HCT116 (cell line): ENCODE results near the gene ADAMTSL2. TPM values are rescaled to one million over a fixed set of nuclear protein-coding genes. Genes with fewer than 3 reads are reported as not detected.

Experiments used
- ATAC-seq: fragments of 200-7000 bp; cut with Tn5 transposase; 2 replicates; pipeline ENCODE4 v1.9.1; 2020; ENCODE audit warnings: mild to moderate bottlenecking, moderate library complexity
- BruUV-seq: library from RNA; stranded (reverse); fragments of 400-500 nt; replicated peaks from 2 replicates; lab custom pipeline; 2021; lab: Mats Ljungman, UMichigan
- CTCF ChIA-PET: fragments of 300-600 bp; sonication (Branson Sonifier 250); formaldehyde crosslinking; loops from one replicate; lab custom pipeline; 2021; ENCODE audit warnings: antibody characterized with exemption; lab: Charles Lee
- POLR2A ChIA-PET: fragments of 300-600, 350-600 bp; sonication (Branson Sonifier 250); formaldehyde crosslinking; loops from one replicate; lab custom pipeline; 2021; ENCODE audit warnings: antibody characterized with exemption; lab: Charles Lee
- RAD21 ChIA-PET, 2 experiments: fragments of 300-600 bp; sonication (Branson Sonifier 250); formaldehyde crosslinking; loops; one replicate each; lab custom pipeline; 2023; ENCODE audit warnings: low total read pairs in 2 of 2; ENCODE audit not compliant: uncharacterized antibody in 2 of 2, unreplicated experiment in 2 of 2, low non-redundant PET in 1 of 2; lab: Charles Lee
- DNase-seq: peaks from one replicate; pipeline ENCODE4 v3.0.0-alpha.2; 2010; ENCODE audit warnings: low read depth, low spot score
- H2AFZ ChIP-seq: fragments of 200-600 bp; shearing (Covaris generic), sonication (generic); 2 replicates; pipeline ENCODE4 v1.6.1; 2017; ENCODE audit warnings: low read depth, mixed run types, mixed read lengths, antibody characterized with exemption, low read length; ENCODE audit not compliant: poor library complexity, severe bottlenecking
- H3K27ac ChIP-seq: 2 replicates; pipeline ENCODE4 v1.5.1; 2012; ENCODE audit warnings: low read depth, low read length
- H3K27me3 ChIP-seq: fragments of 200-600 bp; sonication (generic); 2 replicates; pipeline ENCODE4 v1.6.1; 2016; ENCODE audit warnings: mixed run types, low read length, mixed read lengths; ENCODE audit not compliant: insufficient read depth
- H3K36me3 ChIP-seq, 2 experiments: fragments of 200-500 bp in 1 of 2; fragments of 200-600 bp in 1 of 2; sonication (Bioruptor generic) in 1 of 2; sonication (generic) in 1 of 2; 2 replicates each; pipeline versions ENCODE4 v1.5.1 to v1.6.1; 2014 to 2016; ENCODE audit warnings: low read length in 2 of 2, inconsistent platforms in 1 of 2, mixed read lengths in 1 of 2, mixed run types in 1 of 2; ENCODE audit not compliant: insufficient read depth in 2 of 2, control insufficient read depth in 1 of 2
- H3K4me1 ChIP-seq, 2 experiments: fragments of 200-600 bp in 1 of 2; sonication (generic) in 1 of 2; 2 replicates each; pipeline versions ENCODE4 v1.5.1 to v1.6.1; 2012 to 2017; ENCODE audit warnings: low read length in 2 of 2, inconsistent platforms in 1 of 2, mild to moderate bottlenecking in 1 of 2, mixed read lengths in 1 of 2, mixed run types in 1 of 2, moderate library complexity in 1 of 2; ENCODE audit not compliant: insufficient read depth in 2 of 2, control insufficient read depth in 1 of 2
- H3K4me2 ChIP-seq: fragments of 200-600 bp; sonication (generic); 2 replicates; pipeline ENCODE4 v1.6.1; 2017; ENCODE audit warnings: mixed run types, low read length, mixed read lengths
- H3K4me3 ChIP-seq, 2 experiments: fragments of 200-600 bp in 1 of 2; sonication (generic) in 1 of 2; replicated peaks in 1 of 2; 2 replicates each; pipeline ENCODE4 v1.5.1; 2011 to 2016; ENCODE audit warnings: low read length in 2 of 2, control low read depth in 1 of 2, low read depth in 1 of 2, mild to moderate bottlenecking in 1 of 2, mixed read lengths in 1 of 2, mixed run types in 1 of 2
- H3K79me2 ChIP-seq: fragments of 200-600 bp; sonication (generic); 2 replicates; pipeline ENCODE4 v1.6.1; 2017; ENCODE audit warnings: mild to moderate bottlenecking, mixed run types, low read length, moderate library complexity, mixed read lengths; ENCODE audit not compliant: insufficient read depth
- H3K9ac ChIP-seq: fragments of 200-600 bp; sonication (generic); 2 replicates; pipeline ENCODE4 v1.6.1; 2016; ENCODE audit warnings: low read length, mixed read lengths
- H3K9me2 ChIP-seq: fragments of 200-600 bp; sonication (generic), shearing (Covaris generic); 2 replicates; pipeline ENCODE4 v1.6.1; 2017; ENCODE audit warnings: mixed run types, mild to moderate bottlenecking, moderate library complexity; ENCODE audit not compliant: insufficient read depth
- H3K9me3 ChIP-seq, 2 experiments: fragments of 200-500 bp in 1 of 2; fragments of 200-600 bp in 1 of 2; sonication (Bioruptor generic) in 1 of 2; sonication (generic) in 1 of 2; 2 replicates each; pipeline ENCODE4 v1.6.1; 2014 to 2017; ENCODE audit warnings: low read length in 2 of 2, mixed read lengths in 2 of 2, inconsistent platforms in 1 of 2, low read depth in 1 of 2, mild to moderate bottlenecking in 1 of 2, mixed run types in 1 of 2, moderate library complexity in 1 of 2; ENCODE audit not compliant: control insufficient read depth in 1 of 2, insufficient read depth in 1 of 2
- H4K20me1 ChIP-seq: fragments of 200-600 bp; sonication (generic), shearing (Covaris generic); 2 replicates; pipeline ENCODE4 v1.6.1; 2017; ENCODE audit warnings: mixed run types, mild to moderate bottlenecking, moderate library complexity; ENCODE audit not compliant: insufficient read depth
- CTCF ChIP-seq, 3 experiments: fragments of 200-600 bp in 1 of 3; sonication (generic) in 1 of 3; IDR thresholded peaks in 2 of 3; conservative IDR thresholded peaks in 1 of 3; 2 replicates each; pipeline ENCODE4 v1.5.1; 2012 to 2017; ENCODE audit warnings: low read depth in 2 of 3, low read length in 2 of 3, antibody characterized with exemption in 1 of 3, borderline replicate concordance in 1 of 3, control low read depth in 1 of 3, mild to moderate bottlenecking in 1 of 3, mixed read lengths in 1 of 3, mixed run types in 1 of 3, moderate library complexity in 1 of 3; ENCODE audit not compliant: insufficient read depth in 1 of 3
- EGR1 ChIP-seq: IDR thresholded peaks from 2 replicates; pipeline ENCODE4 v1.6.1; 2012; ENCODE audit warnings: low read depth
- ELF1 ChIP-seq: IDR thresholded peaks from 2 replicates; pipeline ENCODE4 v1.6.1; 2012; ENCODE audit warnings: low read depth, borderline replicate concordance
- EZH2phosphoT487 ChIP-seq: fragments of 200-600 bp; IDR thresholded peaks from 2 replicates; pipeline ENCODE4 v1.6.1; 2018; ENCODE audit warnings: antibody characterized with exemption, borderline replicate concordance
- JUND ChIP-seq: IDR thresholded peaks from 2 replicates; pipeline ENCODE4 v1.6.1; 2012
- POLR2A ChIP-seq: IDR thresholded peaks from 2 replicates; pipeline ENCODE4 v1.7.0; 2011; ENCODE audit warnings: borderline replicate concordance; ENCODE audit not compliant: insufficient read depth, insufficient read length; ENCODE audit errors: extremely low read depth
- RAD21 ChIP-seq: IDR thresholded peaks from 2 replicates; pipeline ENCODE4 v1.6.1; 2012; ENCODE audit warnings: low read depth, mild to moderate bottlenecking
- REST ChIP-seq: IDR thresholded peaks from 2 replicates; pipeline ENCODE4 v1.6.1; 2012; ENCODE audit warnings: low read depth
- SIN3A ChIP-seq: IDR thresholded peaks from 2 replicates; pipeline ENCODE4 v1.6.1; 2012; ENCODE audit warnings: low read depth
- SRF ChIP-seq: IDR thresholded peaks from 2 replicates; pipeline ENCODE4 v1.6.1; 2012; ENCODE audit warnings: low read depth
- ZBTB33 ChIP-seq: IDR thresholded peaks from 2 replicates; pipeline ENCODE4 v1.6.1; 2011; ENCODE audit warnings: mild to moderate bottlenecking, low read length, moderate library complexity; ENCODE audit not compliant: insufficient replicate concordance; ENCODE audit errors: extremely low read depth
- ZFX ChIP-seq: fragments of 450-650 bp; IDR thresholded peaks from 2 replicates; pipeline ENCODE4 v1.6.1; 2017
- ZNF274 ChIP-seq: fragments of 200-500 bp; sonication (Bioruptor generic); IDR thresholded peaks from 2 replicates; pipeline ENCODE4 v1.6.1; 2014; ENCODE audit warnings: mild to moderate bottlenecking, low read depth, low read length, inconsistent platforms
- intact Hi-C: fragments of 100-400 bp; cut with micrococcal nuclease; formaldehyde crosslinking; loops from 2 replicates; pipeline ENCODE4 v1.10.0; 2022
- total RNA-seq: library from RNA; stranded (reverse); gene quantifications from one replicate; pipeline ENCODE4 v1.2.1, GENCODE V29; 2021; ENCODE audit not compliant: unreplicated experiment

Gene ADAMTSL2
- total RNA-seq, 1 experiment from 2014 or later: not detected

- CTCF ChIA-PET: no interaction called here
Observed at GRCh38 chr9:133612816-133613215, 78.3 kb downstream of the ADAMTSL2 start.

More at GRCh38 chr9:133612816-133613215, 78.3 kb downstream of the ADAMTSL2 start:
- no TSS peak for BruUV-seq
- RAD21 ChIA-PET: no interaction called here
- H3K9me2 ChIP-seq: no peaks in the 10 kb centered on the region
- H3K27ac ChIP-seq: no peak overlapping the region
- intact Hi-C loops: no loop called here
- H2AFZ ChIP-seq: no peak overlapping the region
- POLR2A ChIA-PET: no interaction called here
- H3K4me2 ChIP-seq: no peak overlapping the region
- ATAC-seq (no peak), DNase-seq (no peak)
- no peaks in the 10 kb centered on the region for H3K9me3 ChIP-seq
- no peaks in the 10 kb centered on the region for H3K4me1 ChIP-seq
- TF ChIP-seq REST (no peak), ZFX (no peak), EZH2phosphoT487 (no peak), POLR2A (no peak), ELF1 (no peak), RAD21 (no peak), JUND (no peak), ZBTB33 (no peak), CTCF (IDR thresholded peaks at IDR 0.05 in 2 of 3, conservative IDR thresholded peaks at IDR 0.05 in 1 of 3; ENCODE audit: borderline replicate concordance in 1 of 3, insufficient read depth in 1 of 3, low read depth in 2 of 3, low read length in 2 of 3) (no peak), EGR1 (no peak), SIN3A (no peak), SRF (no peak), ZNF274 (no peak)
- H3K4me3 ChIP-seq: no peak overlapping the region
- H3K79me2 ChIP-seq: no peaks in the 10 kb centered on the region
- H3K36me3 ChIP-seq: no peaks in the 10 kb centered on the region
- H3K27me3 ChIP-seq: peaks cover 80% of the 10 kb centered on the region
- H3K9ac ChIP-seq: no peak overlapping the region
- no peaks in the 10 kb centered on the region for H4K20me1 ChIP-seq
